Progenitor cell of endocrine pancreas (in vitro differentiated cells): Measurements from ENCODE around the gene CTNNA3. TPM values are rescaled to one million over a fixed set of nuclear protein-coding genes. Genes with fewer than 3 reads are reported as not detected.

ENCODE experiments used
- DNase-seq: peaks from one replicate; pipeline ENCODE4 v3.0.0; 2021; ENCODE audit warnings: low spot score; ENCODE audit not compliant: unreplicated experiment
- H3K27ac Mint-ChIP-seq: 2 replicates; pipeline ENCODE4 v1.8.0; 2021; ENCODE audit warnings: mild to moderate bottlenecking, moderate library complexity, mixed read lengths
- H3K27me3 Mint-ChIP-seq: 2 replicates; pipeline ENCODE4 v1.8.0; 2021; ENCODE audit warnings: mixed read lengths
- H3K36me3 Mint-ChIP-seq: 2 replicates; pipeline ENCODE4 v1.8.0; 2022; ENCODE audit warnings: mixed read lengths; ENCODE audit not compliant: insufficient read depth
- H3K4me1 Mint-ChIP-seq: 2 replicates; pipeline ENCODE4 v1.8.0; 2021; ENCODE audit warnings: low read depth, mixed read lengths
- H3K4me3 Mint-ChIP-seq: 2 replicates; pipeline ENCODE4 v1.8.0; 2021; ENCODE audit warnings: low read depth, mild to moderate bottlenecking, moderate library complexity, mixed read lengths
- H3K9me3 Mint-ChIP-seq: 2 replicates; pipeline ENCODE4 v1.8.0; 2021; ENCODE audit warnings: low read depth, mixed read lengths
- total RNA-seq: library from RNA; stranded (reverse); gene quantifications from 2 replicates; pipeline ENCODE4 v1.2.1, GENCODE V29; 2021
- TF ChIP-seq, protein P1 (sequence below): fragments of 200-600 bp; sonication (generic); IDR thresholded peaks from one replicate; pipeline ENCODE4 v1.5.0; 2021; ENCODE audit warnings: antibody characterized with exemption, mild to moderate bottlenecking; ENCODE audit not compliant: unreplicated experiment

Gene CTNNA3
- total RNA-seq, 1 donor from 2014 or later: 1.7 TPM

DNA sequence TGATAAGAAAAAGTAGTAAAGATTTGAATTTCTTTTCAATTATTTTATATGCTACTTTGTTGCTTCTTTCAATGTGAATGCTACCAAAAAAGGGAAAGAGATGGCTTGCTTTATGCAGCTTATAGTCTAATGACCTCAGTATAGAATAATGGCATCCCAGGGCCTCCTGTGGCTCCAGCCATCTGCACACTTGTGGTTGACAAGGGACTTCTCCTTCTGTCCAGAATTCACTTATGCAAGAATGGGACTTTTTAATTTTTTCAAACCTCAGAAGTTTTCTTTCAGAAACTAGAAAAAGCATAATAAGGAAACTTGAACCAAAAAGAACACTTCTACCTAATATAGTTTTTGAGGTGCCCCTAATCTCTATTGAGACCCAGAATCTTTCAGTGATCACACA, 310.9 kb downstream of the CTNNA3 start:
- TF ChIP-seq, protein P1, sequence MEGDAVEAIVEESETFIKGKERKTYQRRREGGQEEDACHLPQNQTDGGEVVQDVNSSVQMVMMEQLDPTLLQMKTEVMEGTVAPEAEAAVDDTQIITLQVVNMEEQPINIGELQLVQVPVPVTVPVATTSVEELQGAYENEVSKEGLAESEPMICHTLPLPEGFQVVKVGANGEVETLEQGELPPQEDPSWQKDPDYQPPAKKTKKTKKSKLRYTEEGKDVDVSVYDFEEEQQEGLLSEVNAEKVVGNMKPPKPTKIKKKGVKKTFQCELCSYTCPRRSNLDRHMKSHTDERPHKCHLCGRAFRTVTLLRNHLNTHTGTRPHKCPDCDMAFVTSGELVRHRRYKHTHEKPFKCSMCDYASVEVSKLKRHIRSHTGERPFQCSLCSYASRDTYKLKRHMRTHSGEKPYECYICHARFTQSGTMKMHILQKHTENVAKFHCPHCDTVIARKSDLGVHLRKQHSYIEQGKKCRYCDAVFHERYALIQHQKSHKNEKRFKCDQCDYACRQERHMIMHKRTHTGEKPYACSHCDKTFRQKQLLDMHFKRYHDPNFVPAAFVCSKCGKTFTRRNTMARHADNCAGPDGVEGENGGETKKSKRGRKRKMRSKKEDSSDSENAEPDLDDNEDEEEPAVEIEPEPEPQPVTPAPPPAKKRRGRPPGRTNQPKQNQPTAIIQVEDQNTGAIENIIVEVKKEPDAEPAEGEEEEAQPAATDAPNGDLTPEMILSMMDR: no peak
- H3K4me1 Mint-ChIP-seq: peaks cover 8% of the 10 kb centered on the region
- H3K9me3 Mint-ChIP-seq: no peaks in the 10 kb centered on the region
- H3K27me3 Mint-ChIP-seq: peaks cover 4% of the 10 kb centered on the region
- DNase-seq: no peak
- no peaks in the 10 kb centered on the region for H3K36me3 Mint-ChIP-seq
- H3K4me3 Mint-ChIP-seq: no peak overlapping the region
- H3K27ac Mint-ChIP-seq: no peak overlapping the region

DNA sequence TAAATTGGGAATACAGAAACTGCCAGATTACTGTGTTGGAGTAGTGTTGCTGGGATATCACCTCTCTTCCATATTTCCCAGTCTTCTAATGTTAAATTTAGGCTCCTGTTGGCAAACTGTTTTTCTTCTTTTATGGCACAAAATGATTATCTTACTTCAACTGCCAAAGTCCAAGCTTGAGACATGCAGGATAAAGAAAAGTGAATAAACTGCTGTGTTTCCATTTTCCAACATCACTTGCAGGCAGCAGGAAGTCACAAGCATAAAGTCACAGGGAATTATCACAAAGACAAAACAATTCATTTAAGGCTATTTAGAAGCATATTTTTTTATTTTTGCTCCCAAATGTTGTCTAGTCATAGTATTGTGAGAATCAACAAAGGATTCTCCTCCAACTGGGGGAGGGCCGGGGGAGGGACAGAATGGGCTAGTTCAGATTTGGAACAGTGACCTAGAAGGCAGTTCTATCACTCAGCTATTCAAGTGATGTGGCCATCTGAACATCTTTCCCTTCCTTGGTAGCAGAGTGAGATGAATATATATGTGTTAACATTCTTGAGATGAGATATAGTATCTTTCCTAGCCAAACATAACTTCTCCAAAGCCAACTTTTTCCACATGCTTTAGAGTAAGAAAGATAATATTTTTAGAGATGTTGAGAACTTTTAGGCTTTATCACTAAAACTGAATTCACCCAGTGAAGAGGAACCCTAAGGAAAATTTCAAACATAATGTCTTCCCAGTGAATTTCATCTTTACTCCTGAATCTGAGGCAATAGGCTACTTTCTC, 364.7 kb downstream of the CTNNA3 start:
- Mint-ChIP-seq H3K9me3 (no peaks in the 10 kb centered on the region), H3K4me1 (no peaks in the 10 kb centered on the region), H3K36me3 (no peaks in the 10 kb centered on the region), H3K27me3 (no peaks in the 10 kb centered on the region), H3K27ac (no peak overlapping the region), H3K4me3 (no peak overlapping the region)
- TF ChIP-seq, protein P1: no peak
- no peak for DNase-seq

DNA sequence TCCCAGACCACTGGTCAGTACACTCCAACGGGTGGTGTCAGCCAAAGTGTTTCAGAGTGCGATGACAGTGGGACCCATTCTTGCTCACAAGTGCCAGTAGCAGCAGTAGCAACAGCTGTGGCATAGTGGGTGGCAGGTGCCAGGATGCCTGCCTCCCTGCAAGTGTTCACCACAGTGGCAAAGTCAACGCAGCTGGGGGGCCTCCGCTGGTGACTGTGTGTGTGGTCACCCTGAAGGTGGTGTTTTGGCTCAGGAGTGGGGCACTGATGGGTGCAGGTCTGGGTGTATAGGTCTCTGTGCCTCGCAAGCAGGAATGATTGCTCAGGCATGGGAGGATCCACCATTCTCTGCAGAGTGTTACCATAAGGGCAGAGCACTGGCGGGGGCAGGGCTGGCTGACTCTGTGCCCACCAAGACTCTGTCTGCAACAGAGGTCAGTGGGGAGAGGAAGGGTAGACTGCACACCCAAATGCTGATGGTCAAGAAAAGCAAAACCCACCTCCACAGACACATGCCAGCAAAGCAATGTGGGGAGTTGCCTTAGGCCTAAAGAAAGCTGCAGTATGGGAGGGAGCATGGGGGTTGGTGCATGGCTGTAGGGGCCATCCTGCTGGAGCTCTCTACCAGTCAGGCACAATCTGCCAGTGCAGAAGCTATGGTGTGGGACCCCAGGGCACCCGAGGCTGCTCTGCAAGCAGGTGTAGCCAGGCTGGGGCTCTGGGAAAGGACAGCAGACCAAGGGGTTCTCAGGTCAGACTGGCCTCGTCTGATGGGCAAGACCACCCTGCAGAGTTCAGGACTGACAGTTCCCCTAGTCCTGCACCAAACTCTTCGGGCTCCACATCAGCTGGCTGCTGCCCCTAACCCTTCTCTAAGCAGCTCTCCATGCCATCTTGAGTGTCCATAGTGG, 368.1 kb downstream of the CTNNA3 start:
- Mint-ChIP-seq H3K36me3 (peaks cover 3% of the 10 kb centered on the region), H3K9me3 (peaks cover 26% of the 10 kb centered on the region), H3K27ac (no peak overlapping the region), H3K4me1 (no peaks in the 10 kb centered on the region), H3K4me3 (no peak overlapping the region), H3K27me3 (no peaks in the 10 kb centered on the region)
- TF ChIP-seq, protein P1: no peak
- no peak for DNase-seq

DNA sequence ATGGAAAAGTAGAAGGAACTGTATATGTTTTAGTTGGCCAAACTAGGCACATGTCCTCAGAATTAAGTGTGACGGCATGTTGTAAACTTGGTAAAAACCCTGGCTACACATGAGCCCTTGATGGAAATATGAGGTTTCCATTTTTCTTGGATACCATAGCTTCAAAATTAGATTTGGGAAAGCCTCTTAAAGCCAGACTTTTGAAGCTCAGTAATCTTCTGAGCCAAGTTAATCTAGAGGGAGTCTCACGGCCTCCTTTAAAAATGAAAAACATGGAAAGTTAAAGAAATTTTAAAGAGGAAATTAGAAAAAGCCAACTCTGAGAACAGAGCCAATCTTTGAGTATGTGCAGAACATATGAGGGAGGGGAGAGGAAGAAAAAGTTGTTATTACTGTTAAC, 376.0 kb downstream of the CTNNA3 start:
- Mint-ChIP-seq H3K4me1 (no peaks in the 10 kb centered on the region), H3K27me3 (no peaks in the 10 kb centered on the region), H3K9me3 (peaks cover 20% of the 10 kb centered on the region), H3K4me3 (no peak overlapping the region), H3K27ac (no peak overlapping the region), H3K36me3 (peaks cover 2% of the 10 kb centered on the region)
- TF ChIP-seq, protein P1: no peak
- DNase-seq: no peak

DNA sequence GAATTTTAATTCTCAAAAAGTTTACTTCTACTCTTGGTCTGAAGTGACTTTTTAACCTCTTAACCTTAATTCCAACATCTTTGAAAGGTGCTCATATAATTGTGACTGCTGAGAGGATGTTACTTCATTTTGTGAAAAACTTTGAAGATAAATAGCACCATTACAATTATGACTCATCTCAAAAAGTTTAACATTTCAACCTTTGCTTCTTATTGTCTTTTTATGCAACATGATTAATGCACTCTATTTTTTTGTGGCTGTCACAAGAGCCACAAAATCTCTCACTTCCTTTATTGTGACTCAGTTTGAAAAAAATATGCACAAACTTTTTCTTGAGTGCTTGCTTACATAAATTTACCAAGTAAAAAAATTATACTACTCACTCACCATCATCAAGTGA, 387.1 kb downstream of the CTNNA3 start:
- Mint-ChIP-seq H3K36me3 (peaks cover 1% of the 10 kb centered on the region), H3K27me3 (no peaks in the 10 kb centered on the region), H3K4me1 (no peaks in the 10 kb centered on the region), H3K4me3 (no peak overlapping the region), H3K27ac (no peak overlapping the region), H3K9me3 (peaks cover 7% of the 10 kb centered on the region)
- DNase-seq: no peak
- TF ChIP-seq, protein P1: no peak
